KOPT-K1 (cell line): ENCODE results near the gene BLVRA.
A peak's percentile ranks its signal among the peaks of the same experiment; 100 is the strongest.
"Not testable (repeated sequence)": the region's sequence is repeated elsewhere in the genome, so short reads cannot be mapped to it uniquely, and the experiment has no call there.

Experiments used
- H3K27ac ChIP-seq: fragments of 200-600 bp; sonication (generic); 2 replicates; pipeline ENCODE4 v1.5.1; 2016; ENCODE audit warnings: antibody characterized with exemption, mild to moderate bottlenecking, low read depth, low read length; ENCODE audit not compliant: poor library complexity, severe bottlenecking
- H3K36me3 ChIP-seq: fragments of 200-600 bp; sonication (generic); 2 replicates; pipeline ENCODE4 v1.5.1; 2017; ENCODE audit warnings: antibody characterized with exemption, mild to moderate bottlenecking, low read length, moderate library complexity; ENCODE audit not compliant: insufficient read depth
- H3K9me3 ChIP-seq: fragments of 200-600 bp; sonication (generic); 2 replicates; pipeline ENCODE4 v1.5.1; 2017; ENCODE audit warnings: antibody characterized with exemption, low read length, mild to moderate bottlenecking; ENCODE audit not compliant: insufficient read depth, poor library complexity, severe bottlenecking

BLVRA gene, protein sequence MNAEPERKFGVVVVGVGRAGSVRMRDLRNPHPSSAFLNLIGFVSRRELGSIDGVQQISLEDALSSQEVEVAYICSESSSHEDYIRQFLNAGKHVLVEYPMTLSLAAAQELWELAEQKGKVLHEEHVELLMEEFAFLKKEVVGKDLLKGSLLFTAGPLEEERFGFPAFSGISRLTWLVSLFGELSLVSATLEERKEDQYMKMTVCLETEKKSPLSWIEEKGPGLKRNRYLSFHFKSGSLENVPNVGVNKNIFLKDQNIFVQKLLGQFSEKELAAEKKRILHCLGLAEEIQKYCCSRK

DNA sequence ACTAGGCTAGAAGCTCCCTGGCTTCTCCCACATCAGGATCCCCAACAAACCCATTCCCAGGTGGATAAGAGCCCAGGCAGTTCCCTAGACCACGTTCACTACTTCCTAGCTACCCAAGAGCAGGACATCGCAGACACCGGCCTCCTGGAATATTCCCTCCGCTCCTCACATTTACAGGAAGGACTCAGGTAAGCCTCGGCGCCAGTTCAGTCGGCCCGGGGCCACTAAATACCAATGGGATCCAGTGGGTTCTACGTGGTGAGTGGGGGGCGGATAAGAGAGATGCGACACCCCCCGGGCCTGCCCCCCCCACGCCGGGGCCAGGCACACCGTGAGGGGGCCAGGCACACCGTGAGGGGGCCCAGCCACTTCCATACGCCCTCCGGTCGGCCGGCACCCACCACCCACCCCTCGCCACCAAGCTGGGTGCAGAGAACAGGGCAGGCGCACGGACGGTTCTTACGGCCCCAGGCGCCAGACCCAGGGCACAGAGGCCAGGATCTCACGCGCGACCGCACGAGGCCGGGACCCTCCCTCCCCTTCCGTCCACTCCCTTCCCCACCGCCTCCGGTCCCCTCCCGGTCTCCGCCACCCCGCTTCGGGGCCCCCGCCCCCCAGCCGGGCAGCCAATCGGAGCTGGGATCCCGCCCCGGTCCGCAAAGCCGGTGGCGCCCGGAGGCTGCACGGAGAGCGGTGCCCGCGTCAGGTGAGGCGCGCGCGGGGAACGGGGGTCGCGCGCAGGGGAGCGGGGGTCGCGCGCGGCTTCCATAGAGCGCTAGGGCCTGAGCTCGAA, at the start of gene BLVRA:
BLVRA (plus strand) TSS at position 652 of the 793 bp plus-strand sequence. CDS start 12,479 bp downstream, outside the sequence.
- Histone ChIP-seq H3K36me3 (no peaks in the 10 kb centered on the region), H3K27ac (peak within 1 kb of the TSS; percentile 51), H3K9me3 (no peaks in the 10 kb centered on the region)

DNA sequence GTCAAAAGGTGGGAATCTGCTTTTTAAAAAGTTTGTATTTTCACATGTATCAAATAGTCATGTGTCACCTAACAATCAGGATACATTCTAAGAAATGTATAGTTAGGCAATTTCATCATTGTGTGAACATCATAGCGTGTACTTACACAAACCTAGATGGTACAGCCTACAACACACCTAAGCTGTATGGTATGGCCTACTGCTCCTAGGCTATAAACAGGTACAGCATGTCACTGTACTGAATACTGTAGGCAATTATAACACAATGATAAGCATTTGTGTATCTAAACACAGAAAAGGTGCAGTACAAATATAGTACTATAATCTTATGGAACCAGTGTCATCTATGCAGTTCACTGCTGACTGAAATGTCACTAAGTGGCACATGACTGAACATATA, 47.0 kb upstream of the BLVRA start:
- Histone ChIP-seq H3K9me3 (peaks cover 11% of the 10 kb centered on the region), H3K36me3 (peaks cover 11% of the 10 kb centered on the region; the same call in 1 of the 2 replicates), H3K27ac (no peak overlapping the region)

DNA sequence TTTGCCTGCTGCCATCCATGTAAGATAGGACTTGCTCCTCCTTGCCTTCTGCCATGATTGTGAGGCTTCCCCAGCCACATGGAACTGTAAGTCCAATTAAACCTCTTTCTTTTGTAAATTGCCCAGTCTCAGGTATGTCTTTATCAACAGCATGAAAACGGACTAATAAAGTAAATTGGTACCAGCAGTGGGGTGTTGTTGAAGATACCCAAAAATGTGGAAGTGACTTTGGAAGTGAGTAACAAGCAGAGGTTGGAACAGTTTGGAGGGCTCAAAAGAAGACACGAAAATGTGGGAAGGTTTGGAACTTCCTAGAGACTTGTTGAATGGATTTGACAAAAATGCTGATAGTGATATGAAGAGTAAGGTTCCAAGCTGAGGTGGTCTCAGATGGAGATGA, 42.5 kb upstream of the BLVRA start:
- peaks cover 19% of the 10 kb centered on the region for H3K9me3 ChIP-seq
- H3K27ac ChIP-seq = not testable (repeated sequence)
- peaks cover 29% of the 10 kb centered on the region for H3K36me3 ChIP-seq

DNA sequence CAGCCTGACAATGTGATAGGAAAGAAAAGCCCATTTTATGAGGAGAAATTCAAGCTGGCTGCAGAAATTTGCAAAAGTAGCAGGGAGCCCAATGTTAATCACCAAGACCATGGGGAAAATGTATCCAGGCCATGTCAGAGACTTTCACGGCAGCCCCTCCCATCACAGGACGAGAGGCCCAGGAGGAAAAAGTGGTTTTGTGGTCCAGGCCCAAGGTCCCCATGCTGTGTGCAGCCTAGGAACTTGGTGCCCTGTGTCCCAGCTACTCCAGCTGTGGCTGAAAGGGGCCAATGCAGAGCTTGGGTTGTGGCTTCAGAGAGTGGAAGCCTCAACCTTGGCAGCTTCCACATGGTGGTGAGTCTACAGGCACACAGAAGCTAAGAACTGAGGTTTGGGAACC, 41.9 kb upstream of the BLVRA start:
- H3K27ac ChIP-seq = no peak overlapping the region
- H3K36me3 ChIP-seq = peaks cover 29% of the 10 kb centered on the region
- peaks cover 19% of the 10 kb centered on the region for H3K9me3 ChIP-seq

DNA sequence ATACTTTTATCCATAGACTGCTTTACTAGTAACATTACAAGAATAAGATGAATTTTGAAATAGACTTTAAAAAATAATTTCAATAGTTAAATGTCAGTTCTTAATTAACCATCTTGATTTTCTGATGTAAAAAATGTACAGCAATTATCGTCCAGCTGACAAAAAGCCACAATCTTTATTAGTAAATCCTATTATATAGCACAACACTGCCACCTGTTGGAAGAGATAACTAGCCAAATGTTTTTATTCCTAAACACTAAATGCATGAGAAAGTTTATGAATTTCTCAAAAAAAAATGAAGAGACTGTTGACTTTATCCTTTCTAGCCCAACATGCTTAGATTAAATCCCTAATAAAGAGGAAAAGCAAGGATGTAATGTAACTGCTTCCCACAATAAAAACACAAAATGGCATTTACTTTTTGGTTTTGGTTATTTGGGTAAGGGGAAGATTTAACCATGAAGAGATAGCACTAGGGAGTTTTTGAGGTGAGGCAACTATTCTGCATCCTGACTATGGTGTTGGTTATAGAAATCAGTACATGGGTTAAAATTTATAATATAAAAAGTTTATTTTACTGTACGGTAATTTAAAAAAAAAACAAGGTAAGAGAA, 37.2 kb upstream of the BLVRA start:
- H3K36me3 ChIP-seq = peaks cover 29% of the 10 kb centered on the region
- H3K9me3 ChIP-seq = peaks cover 15% of the 10 kb centered on the region
- no peak overlapping the region for H3K27ac ChIP-seq

DNA sequence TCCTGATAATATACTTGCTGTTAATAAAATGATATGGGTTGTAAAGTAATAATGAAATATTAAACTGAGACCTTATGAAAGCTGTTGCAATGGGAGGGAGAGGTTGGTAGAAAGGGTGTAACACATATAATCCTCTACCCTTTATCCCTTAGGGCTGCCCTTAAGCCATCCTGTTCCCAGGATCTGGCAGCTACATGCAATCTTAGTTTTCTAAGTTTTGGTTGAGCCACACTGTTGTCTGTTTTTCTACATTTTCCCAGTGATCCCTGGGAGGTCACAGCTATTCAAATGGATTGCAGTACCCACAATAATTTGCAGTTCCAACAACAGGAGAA, 35.5 kb upstream of the BLVRA start:
- Histone ChIP-seq H3K27ac (no peak overlapping the region), H3K36me3 (peaks cover 25% of the 10 kb centered on the region), H3K9me3 (no peaks in the 10 kb centered on the region)

DNA sequence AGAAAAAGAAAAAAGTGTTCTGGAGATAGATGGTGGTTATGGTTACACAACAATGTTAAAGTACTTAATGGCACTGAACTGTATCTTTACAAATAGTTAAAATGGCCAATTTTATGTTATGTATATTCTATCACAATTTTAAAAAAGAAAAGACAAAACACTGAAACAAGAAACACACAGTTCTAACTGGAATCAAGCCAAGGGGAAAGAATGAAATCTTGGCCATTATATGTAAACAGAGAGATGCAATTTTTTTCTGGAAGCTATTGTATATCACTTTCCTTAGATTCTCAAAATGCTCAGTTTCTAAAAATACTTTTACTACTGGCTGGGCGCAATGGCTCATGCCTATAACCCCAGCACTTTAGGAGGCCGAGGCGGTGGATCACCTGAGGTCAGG, 33.2 kb upstream of the BLVRA start:
- Histone ChIP-seq H3K9me3 (no peaks in the 10 kb centered on the region), H3K27ac (no peak overlapping the region), H3K36me3 (peaks cover 18% of the 10 kb centered on the region)

DNA sequence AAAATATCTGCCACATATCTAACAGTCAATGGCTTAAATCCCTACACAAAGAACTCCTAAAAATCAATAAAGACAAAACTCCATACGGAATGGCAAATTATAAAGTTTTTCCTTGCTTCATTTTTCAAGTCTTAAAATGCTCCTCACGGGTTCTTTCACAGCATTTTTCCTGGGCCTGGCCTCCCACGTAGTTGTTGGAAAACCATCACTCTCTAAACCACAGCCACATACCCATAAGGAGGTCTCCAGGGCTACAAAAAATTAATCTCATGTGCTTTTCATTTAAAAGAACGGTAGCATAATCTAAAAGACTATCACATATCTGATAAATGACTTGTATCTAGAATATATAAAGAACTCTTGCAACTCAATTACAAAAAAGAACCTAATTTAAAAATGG, 32.0 kb upstream of the BLVRA start:
- Histone ChIP-seq H3K9me3 (no peaks in the 10 kb centered on the region), H3K36me3 (0 out of 2 replicates have a peak, but pooled peaks cover 11% of the 10 kb centered on the region), H3K27ac (no peak overlapping the region)

DNA sequence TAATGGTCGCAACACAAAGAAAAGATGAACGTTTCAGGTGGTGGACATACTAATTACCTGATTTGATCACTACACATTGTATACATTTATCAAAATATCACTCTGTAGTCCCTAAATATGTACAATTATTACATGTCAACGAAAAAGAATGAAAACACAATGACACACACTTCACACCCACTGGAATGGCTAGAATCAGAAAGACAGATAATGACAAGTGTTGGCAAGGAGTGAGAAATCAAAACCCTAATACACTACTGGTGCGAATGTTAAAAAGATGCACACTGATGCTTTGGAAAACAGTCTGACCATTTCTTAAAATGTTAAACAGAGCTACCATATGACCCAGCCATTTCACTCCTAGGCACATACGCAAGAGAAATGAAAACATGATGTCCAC, 31.5 kb upstream of the BLVRA start:
- Histone ChIP-seq H3K9me3 (no peaks in the 10 kb centered on the region), H3K27ac (no peak overlapping the region), H3K36me3 (0 out of 2 replicates have a peak, but pooled peaks cover 11% of the 10 kb centered on the region)

DNA sequence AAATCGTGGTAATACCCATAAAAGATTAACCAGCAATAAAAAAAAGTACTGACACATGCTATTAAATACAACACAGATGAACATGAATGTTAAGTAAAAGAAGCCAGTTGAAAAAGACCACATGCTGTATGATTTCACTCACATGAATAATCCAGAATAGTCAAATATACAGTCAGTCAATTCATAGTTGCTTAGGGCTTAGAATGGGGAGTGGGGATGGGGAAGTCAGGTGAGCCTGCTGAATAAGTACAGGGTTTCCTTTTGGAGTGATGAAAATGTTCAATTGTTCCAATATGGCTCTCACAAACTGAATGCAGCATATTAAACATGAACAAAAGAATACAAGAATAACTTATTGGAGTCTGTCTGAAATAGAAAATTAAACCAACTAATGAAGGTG, 31.0 kb upstream of the BLVRA start:
- H3K9me3 ChIP-seq = no peaks in the 10 kb centered on the region

DNA sequence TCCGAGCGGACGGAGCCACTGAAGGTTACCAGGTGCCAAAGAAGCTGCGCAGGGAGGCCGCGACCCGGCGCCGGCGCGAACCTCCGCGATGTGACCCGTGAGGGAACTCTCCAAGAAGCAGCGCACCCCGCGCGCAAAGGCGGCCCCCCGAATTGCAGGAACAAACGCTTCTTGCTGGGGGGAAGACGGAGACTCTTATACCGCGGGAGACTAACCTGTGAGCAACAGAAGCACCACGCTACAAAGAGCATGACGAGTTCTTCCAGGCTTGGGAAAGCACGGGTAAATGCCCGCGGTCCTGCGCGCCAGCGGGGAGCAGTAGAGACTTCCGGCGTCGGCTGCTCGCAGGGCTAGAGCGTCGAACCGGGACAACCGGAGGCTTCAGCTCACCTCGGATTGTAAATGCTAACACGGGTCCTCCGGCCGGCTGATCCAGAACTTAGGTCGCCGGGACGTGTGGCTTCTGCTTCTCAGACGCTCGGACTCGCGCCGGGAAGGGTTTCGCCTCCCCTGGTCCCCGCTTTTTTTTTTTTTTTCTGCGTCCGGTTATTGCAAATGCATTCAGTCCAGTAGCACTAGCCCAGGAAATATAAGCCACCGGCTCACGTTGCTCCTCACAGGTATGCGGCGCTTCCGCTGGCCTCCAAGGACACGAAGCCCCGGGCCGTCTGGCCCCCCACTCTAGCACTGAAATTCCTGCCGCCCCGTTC, 29.1 kb upstream of the BLVRA start, which contains the start of gene COA1:
COA1 (minus strand) TSS at position 310 of the 710 bp plus-strand sequence. CDS start 80,909 bp downstream, outside the sequence.
- H3K9me3 ChIP-seq = no peaks in the 10 kb centered on the region

More for the DNA sequence above, 31.0 kb upstream of the BLVRA start:
- Histone ChIP-seq H3K36me3 (0 out of 2 replicates have a peak, but pooled peaks cover 11% of the 10 kb centered on the region), H3K27ac (no peak overlapping the region)

DNA sequence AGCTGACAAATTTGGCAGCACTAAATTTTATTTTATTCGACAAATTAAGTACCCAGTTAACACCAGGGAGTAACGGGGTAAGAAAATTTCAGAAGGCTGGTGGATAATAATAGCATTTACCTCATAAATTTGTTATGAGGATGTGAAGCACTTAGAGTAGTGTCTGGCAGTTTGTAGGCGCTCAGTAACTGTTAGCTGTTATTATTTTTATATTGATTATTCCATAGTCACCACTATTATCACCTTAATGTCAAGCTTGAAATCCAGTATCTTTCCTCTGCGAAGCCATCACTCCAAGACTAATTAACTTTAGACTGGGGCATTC, 28.6 kb upstream of the BLVRA start:
- Histone ChIP-seq H3K9me3 (no peaks in the 10 kb centered on the region), H3K27ac (peak overlapping the region; percentile 71), H3K36me3 (0 out of 2 replicates have a peak, but pooled peaks cover 3% of the 10 kb centered on the region)

More for the DNA sequence above, 29.1 kb upstream of the BLVRA start, which contains the start of gene COA1:
- H3K36me3 ChIP-seq = 0 out of 2 replicates have a peak, but pooled peaks cover 7% of the 10 kb centered on the region
- H3K27ac ChIP-seq = peak within 1 kb of the TSS; percentile 71

DNA sequence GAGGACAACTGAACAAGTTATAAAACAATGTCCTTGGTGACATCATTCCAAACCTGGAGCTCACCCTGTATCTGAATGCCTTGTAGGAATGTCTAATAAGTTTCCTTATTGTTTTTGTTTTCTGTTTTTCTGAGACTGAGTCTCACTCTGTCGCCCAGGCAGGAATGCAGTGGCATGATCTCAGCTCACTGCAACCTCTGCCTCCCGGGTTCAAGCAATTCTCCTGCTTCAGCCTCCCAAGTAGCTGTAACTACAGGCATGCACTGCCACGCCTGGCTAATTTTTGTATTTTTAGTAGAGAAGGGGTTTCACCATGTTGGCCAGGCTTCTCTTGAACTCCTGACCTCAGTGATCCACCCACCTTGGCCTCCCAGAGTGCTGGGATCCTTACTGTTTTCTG, 27.0 kb upstream of the BLVRA start:
- not testable (repeated sequence) for H3K27ac ChIP-seq, H3K36me3 ChIP-seq, H3K9me3 ChIP-seq

DNA sequence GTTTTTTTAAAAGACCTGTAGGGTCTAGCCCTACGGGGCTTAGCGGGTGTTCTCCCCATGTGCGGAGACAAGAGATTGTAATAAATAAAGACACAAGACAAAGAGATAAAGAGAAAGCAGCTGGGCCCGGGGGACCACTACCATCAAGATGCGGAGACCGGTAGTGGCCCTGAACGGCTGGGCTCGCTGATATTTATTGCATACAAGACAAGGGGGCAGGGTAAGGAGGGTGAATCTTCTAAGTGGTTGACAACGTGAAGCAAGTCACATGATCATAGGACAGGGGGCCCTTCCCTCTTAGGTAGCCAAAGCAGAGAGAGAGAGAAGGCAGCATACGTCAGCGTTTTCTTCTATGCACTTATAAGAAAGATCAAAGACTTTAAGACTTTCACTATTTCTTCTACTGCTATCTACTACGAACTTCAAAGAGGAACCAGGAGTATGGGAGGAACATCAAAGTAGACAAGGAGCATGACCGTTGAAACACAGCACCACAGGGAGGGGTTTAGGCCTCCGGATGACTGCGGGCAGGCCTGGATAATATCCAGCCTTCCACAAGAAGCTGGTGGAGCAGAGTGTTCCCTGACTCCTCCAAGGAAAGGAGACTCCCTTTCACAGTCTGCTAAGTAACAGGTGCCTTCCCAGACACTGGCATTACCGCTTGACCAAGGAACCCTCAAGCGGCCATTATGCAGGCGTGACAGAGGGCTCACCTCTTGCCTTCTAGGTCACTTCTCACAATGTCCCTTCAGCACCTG, 23.7 kb upstream of the BLVRA start:
- peak overlapping the region; percentile 18 for H3K27ac ChIP-seq
- not testable (repeated sequence) for H3K9me3 ChIP-seq, H3K36me3 ChIP-seq
